Measurements from ENCODE around the gene COPG2.
"Not testable (repeated sequence)": the region's sequence is repeated elsewhere in the genome, so short reads cannot be mapped to it uniquely, and the experiment has no call there.

Gene COPG2

GRCh38 chr7:130668258-130669084 is at the start of gene COPG2:
Gene COPG2, minus strand, starts transcription at chr7:130668748. Its CDS starts 80 bp downstream, at chr7:130668668.
- peak; percentile 82 for DNase-seq

- no peak for DNase-seq
These were observed 43.9 kb upstream of the COPG2 start for GRCh38 chr7:130712416-130712815.

GRCh38 chr7:130708766-130709165 is 40.2 kb upstream of the COPG2 start:
- DNase-seq, result no peak

GRCh38 chr7:130708001-130708400 is 39.5 kb upstream of the COPG2 start:
- no peak for DNase-seq

- no peak for DNase-seq
These were observed 35.3 kb upstream of the COPG2 start for GRCh38 chr7:130703851-130704250.

- no peak for DNase-seq
These were observed 33.1 kb upstream of the COPG2 start for GRCh38 chr7:130701650-130702049.

GRCh38 chr7:130700760-130701159 is 32.2 kb upstream of the COPG2 start:
- DNase-seq, result no peak

GRCh38 chr7:130699686-130700085 is 31.1 kb upstream of the COPG2 start:
- no peak for DNase-seq

- DNase-seq, result no peak
These were observed 29.3 kb upstream of the COPG2 start for GRCh38 chr7:130697820-130698219.

- no peak for DNase-seq
These were observed 27.3 kb upstream of the COPG2 start for GRCh38 chr7:130695840-130696239.

- not testable (repeated sequence) for DNase-seq
These were observed 23.8 kb upstream of the COPG2 start for GRCh38 chr7:130692396-130692795.

- no peak for DNase-seq
These were observed 21.1 kb upstream of the COPG2 start for GRCh38 chr7:130689683-130690082.

GRCh38 chr7:130683026-130683425 is 14.5 kb upstream of the COPG2 start:
- DNase-seq, result no peak

- no peak for DNase-seq
These were observed 5.9 kb upstream of the COPG2 start for GRCh38 chr7:130674456-130674855.

- no peak for DNase-seq
These were observed 4.5 kb upstream of the COPG2 start for GRCh38 chr7:130673066-130673465.

GRCh38 chr7:130672146-130672545 is 3.6 kb upstream of the COPG2 start:
- DNase-seq, result no peak

GRCh38 chr7:130669085-130669700 is 645 bp upstream of the COPG2 start:
- DNase-seq, result no peak

GRCh38 chr7:130667593-130668257 is 823 bp downstream of the COPG2 start:
- DNase-seq, result no peak

- no peak for DNase-seq
These were observed 6.1 kb downstream of the COPG2 start for GRCh38 chr7:130662426-130662825.

- no peak for DNase-seq
These were observed 13.3 kb downstream of the COPG2 start for GRCh38 chr7:130655286-130655685.

GRCh38 chr7:130654850-130655249 is 13.7 kb downstream of the COPG2 start:
- DNase-seq, result no peak

- no peak for DNase-seq
These were observed 17.9 kb downstream of the COPG2 start for GRCh38 chr7:130650611-130651120.

GRCh38 chr7:130649004-130649790 is 19.4 kb downstream of the COPG2 start:
- peak; percentile 84 for DNase-seq

All from activated CD4-positive, alpha-beta T cell treated with anti-CD3 and anti-CD28 coated beads, Interleukin-2, amount 50 U/mL, for 16 hours (primary cell).